ENCODE results near the gene CFAP410. TPM values are rescaled to one million over a fixed set of nuclear protein-coding genes. Genes with fewer than 3 reads are reported as not detected.

Gene CFAP410
- total RNA-seq, 1 experiment from 2014 or later, result 19.3 TPM

DNA sequence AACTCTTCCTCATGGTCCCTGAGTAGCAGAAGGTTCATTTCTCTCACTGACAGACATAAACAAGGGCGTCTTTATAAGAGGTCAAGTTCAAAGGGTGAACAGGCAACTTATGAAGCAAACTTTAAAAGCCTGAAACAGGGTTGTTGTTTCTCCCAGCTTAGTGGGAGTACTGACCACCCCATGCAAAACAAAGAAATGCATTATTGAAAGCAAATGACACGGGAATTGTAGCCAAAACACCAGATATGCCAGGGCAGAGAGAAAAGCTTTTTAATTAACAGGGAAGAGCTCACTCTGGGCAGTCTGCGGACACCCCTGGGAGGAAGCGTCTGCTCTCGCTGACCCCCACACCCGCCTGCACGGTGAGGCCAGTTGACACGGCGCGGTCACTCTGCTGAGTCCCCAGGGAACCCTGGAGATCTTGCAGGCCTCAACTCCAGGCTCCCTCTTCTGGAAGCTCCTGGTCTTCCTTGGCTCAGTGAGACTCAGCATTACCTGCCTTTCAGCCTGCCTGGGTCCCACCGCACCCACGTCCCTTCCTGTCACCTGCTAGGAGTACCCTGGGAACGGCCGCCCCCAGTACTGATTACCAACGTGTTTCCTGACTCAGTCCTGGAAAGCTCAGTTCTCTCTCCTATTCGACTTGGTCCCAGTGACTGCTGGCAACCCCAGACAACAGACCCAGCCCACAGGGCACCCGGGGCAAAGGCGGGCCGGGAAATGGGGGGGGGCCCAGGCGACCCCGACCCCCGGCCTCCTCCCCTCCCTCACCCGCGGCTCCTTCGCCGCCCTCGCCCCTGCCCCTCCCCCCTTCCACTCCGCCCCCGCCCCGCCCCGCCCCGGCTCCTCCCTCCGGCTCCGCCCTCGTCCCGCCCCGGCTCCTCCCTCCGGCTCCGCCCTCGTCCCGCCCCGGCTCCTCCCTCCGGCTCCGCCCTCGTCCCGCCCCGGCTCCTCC, 972 bp downstream of the CFAP410 start (continued):
- TF ChIP-seq, protein P1, sequence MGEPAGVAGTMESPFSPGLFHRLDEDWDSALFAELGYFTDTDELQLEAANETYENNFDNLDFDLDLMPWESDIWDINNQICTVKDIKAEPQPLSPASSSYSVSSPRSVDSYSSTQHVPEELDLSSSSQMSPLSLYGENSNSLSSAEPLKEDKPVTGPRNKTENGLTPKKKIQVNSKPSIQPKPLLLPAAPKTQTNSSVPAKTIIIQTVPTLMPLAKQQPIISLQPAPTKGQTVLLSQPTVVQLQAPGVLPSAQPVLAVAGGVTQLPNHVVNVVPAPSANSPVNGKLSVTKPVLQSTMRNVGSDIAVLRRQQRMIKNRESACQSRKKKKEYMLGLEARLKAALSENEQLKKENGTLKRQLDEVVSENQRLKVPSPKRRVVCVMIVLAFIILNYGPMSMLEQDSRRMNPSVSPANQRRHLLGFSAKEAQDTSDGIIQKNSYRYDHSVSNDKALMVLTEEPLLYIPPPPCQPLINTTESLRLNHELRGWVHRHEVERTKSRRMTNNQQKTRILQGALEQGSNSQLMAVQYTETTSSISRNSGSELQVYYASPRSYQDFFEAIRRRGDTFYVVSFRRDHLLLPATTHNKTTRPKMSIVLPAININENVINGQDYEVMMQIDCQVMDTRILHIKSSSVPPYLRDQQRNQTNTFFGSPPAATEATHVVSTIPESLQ (CRISPR knock-in tag; IDR thresholded peaks at IDR 0.05), result no peak
- TF ChIP-seq ZNF219 (CRISPR knock-in tag; IDR thresholded peaks at IDR 0.05; ENCODE audit: borderline replicate concordance), result no peak
- no peak for TF ChIP-seq NFE2L1 (CRISPR knock-in tag; IDR thresholded peaks at IDR 0.05)
- TF ChIP-seq, protein P2, sequence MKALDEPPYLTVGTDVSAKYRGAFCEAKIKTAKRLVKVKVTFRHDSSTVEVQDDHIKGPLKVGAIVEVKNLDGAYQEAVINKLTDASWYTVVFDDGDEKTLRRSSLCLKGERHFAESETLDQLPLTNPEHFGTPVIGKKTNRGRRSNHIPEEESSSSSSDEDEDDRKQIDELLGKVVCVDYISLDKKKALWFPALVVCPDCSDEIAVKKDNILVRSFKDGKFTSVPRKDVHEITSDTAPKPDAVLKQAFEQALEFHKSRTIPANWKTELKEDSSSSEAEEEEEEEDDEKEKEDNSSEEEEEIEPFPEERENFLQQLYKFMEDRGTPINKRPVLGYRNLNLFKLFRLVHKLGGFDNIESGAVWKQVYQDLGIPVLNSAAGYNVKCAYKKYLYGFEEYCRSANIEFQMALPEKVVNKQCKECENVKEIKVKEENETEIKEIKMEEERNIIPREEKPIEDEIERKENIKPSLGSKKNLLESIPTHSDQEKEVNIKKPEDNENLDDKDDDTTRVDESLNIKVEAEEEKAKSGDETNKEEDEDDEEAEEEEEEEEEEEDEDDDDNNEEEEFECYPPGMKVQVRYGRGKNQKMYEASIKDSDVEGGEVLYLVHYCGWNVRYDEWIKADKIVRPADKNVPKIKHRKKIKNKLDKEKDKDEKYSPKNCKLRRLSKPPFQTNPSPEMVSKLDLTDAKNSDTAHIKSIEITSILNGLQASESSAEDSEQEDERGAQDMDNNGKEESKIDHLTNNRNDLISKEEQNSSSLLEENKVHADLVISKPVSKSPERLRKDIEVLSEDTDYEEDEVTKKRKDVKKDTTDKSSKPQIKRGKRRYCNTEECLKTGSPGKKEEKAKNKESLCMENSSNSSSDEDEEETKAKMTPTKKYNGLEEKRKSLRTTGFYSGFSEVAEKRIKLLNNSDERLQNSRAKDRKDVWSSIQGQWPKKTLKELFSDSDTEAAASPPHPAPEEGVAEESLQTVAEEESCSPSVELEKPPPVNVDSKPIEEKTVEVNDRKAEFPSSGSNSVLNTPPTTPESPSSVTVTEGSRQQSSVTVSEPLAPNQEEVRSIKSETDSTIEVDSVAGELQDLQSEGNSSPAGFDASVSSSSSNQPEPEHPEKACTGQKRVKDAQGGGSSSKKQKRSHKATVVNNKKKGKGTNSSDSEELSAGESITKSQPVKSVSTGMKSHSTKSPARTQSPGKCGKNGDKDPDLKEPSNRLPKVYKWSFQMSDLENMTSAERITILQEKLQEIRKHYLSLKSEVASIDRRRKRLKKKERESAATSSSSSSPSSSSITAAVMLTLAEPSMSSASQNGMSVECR (CRISPR knock-in tag; IDR thresholded peaks at IDR 0.05; ENCODE audit: borderline replicate concordance), result no peak
- TF ChIP-seq, protein P3, sequence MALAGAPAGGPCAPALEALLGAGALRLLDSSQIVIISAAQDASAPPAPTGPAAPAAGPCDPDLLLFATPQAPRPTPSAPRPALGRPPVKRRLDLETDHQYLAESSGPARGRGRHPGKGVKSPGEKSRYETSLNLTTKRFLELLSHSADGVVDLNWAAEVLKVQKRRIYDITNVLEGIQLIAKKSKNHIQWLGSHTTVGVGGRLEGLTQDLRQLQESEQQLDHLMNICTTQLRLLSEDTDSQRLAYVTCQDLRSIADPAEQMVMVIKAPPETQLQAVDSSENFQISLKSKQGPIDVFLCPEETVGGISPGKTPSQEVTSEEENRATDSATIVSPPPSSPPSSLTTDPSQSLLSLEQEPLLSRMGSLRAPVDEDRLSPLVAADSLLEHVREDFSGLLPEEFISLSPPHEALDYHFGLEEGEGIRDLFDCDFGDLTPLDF (CRISPR knock-in tag; IDR thresholded peaks at IDR 0.05), result no peak
- TF ChIP-seq CREB1 (CRISPR knock-in tag; IDR thresholded peaks at IDR 0.05), result no peak
- no peak for TF ChIP-seq ZBTB21 (CRISPR knock-in tag; IDR thresholded peaks at IDR 0.05; ENCODE audit: borderline replicate concordance)
- TF ChIP-seq, protein P4, sequence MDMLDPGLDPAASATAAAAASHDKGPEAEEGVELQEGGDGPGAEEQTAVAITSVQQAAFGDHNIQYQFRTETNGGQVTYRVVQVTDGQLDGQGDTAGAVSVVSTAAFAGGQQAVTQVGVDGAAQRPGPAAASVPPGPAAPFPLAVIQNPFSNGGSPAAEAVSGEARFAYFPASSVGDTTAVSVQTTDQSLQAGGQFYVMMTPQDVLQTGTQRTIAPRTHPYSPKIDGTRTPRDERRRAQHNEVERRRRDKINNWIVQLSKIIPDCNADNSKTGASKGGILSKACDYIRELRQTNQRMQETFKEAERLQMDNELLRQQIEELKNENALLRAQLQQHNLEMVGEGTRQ (CRISPR knock-in tag; IDR thresholded peaks at IDR 0.05), result no peak
- 0 out of 2 replicates have a peak, but pooled peaks have one; percentile 32 for TF ChIP-seq FOXK1 (CRISPR knock-in tag; IDR thresholded peaks at IDR 0.05)
- TF ChIP-seq ZNF121 (CRISPR knock-in tag; IDR thresholded peaks at IDR 0.05), result no peak

DNA sequence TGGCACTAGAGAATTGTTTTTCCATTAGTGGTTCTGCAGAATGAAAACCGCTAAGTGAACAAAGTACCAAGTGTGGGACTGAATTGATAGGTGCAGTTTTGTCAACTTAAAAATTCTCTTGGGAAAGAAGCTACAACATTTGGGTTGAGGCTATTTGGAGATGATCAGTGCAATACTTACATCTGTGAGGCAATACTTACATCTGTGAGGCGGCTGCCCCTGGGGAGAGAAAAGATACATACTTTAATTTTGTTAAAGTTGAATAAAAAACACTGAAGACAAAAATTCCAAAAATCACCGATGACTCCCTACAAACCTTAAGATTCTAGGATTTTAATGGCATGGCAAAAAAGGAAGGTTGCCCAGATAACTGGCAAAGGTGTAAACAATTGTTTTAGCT, 1.7 kb downstream of the CFAP410 start:
- TF ChIP-seq MYBL2 (CRISPR knock-in tag; IDR thresholded peaks at IDR 0.05) (no peak), TP53 (CRISPR knock-in tag; IDR thresholded peaks at IDR 0.05) (no peak)
- TF ChIP-seq, protein P3 (CRISPR knock-in tag; IDR thresholded peaks at IDR 0.05), result no peak
- TF ChIP-seq, protein P5, sequence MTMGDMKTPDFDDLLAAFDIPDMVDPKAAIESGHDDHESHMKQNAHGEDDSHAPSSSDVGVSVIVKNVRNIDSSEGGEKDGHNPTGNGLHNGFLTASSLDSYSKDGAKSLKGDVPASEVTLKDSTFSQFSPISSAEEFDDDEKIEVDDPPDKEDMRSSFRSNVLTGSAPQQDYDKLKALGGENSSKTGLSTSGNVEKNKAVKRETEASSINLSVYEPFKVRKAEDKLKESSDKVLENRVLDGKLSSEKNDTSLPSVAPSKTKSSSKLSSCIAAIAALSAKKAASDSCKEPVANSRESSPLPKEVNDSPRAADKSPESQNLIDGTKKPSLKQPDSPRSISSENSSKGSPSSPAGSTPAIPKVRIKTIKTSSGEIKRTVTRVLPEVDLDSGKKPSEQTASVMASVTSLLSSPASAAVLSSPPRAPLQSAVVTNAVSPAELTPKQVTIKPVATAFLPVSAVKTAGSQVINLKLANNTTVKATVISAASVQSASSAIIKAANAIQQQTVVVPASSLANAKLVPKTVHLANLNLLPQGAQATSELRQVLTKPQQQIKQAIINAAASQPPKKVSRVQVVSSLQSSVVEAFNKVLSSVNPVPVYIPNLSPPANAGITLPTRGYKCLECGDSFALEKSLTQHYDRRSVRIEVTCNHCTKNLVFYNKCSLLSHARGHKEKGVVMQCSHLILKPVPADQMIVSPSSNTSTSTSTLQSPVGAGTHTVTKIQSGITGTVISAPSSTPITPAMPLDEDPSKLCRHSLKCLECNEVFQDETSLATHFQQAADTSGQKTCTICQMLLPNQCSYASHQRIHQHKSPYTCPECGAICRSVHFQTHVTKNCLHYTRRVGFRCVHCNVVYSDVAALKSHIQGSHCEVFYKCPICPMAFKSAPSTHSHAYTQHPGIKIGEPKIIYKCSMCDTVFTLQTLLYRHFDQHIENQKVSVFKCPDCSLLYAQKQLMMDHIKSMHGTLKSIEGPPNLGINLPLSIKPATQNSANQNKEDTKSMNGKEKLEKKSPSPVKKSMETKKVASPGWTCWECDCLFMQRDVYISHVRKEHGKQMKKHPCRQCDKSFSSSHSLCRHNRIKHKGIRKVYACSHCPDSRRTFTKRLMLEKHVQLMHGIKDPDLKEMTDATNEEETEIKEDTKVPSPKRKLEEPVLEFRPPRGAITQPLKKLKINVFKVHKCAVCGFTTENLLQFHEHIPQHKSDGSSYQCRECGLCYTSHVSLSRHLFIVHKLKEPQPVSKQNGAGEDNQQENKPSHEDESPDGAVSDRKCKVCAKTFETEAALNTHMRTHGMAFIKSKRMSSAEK (CRISPR knock-in tag; IDR thresholded peaks at IDR 0.05; ENCODE audit: borderline replicate concordance), result no peak
- TF ChIP-seq, protein P6, sequence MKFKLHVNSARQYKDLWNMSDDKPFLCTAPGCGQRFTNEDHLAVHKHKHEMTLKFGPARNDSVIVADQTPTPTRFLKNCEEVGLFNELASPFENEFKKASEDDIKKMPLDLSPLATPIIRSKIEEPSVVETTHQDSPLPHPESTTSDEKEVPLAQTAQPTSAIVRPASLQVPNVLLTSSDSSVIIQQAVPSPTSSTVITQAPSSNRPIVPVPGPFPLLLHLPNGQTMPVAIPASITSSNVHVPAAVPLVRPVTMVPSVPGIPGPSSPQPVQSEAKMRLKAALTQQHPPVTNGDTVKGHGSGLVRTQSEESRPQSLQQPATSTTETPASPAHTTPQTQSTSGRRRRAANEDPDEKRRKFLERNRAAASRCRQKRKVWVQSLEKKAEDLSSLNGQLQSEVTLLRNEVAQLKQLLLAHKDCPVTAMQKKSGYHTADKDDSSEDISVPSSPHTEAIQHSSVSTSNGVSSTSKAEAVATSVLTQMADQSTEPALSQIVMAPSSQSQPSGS (CRISPR knock-in tag; IDR thresholded peaks at IDR 0.05; ENCODE audit: borderline replicate concordance, low read depth), result no peak
- TF ChIP-seq, protein P7, sequence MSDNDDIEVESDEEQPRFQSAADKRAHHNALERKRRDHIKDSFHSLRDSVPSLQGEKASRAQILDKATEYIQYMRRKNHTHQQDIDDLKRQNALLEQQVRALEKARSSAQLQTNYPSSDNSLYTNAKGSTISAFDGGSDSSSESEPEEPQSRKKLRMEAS (CRISPR knock-in tag; IDR thresholded peaks at IDR 0.05), result no peak
- H3K36me3 Mint-ChIP-seq, result no peaks in the 10 kb centered on the region
- ChIA-PET POLR2A (no interaction called here), CTCF (interaction anchor here (0.8 to 2.1 kb wide), 6 partner anchors 23 to 150 kb away, joined by 3 to 9 read pairs (median 4); no protein-coding TSS in a partner anchor)
- H3K4me1 Mint-ChIP-seq, result peaks cover 31% of the 10 kb centered on the region
- H3K27me3 Mint-ChIP-seq (ENCODE audit: low read depth), result no peaks in the 10 kb centered on the region
- no peaks in the 10 kb centered on the region for H3K9me3 Mint-ChIP-seq
- DNase-seq (ENCODE audit: low spot score) (no peak), ATAC-seq (no peak)
- peak overlapping the region; percentile 64 for H3K4me3 Mint-ChIP-seq
- 0 out of 2 replicates have a peak overlapping the region, but pooled peaks have one; percentile 45 for H3K27ac Mint-ChIP-seq
